H1 (cell line): ENCODE measurements around the gene MYORG. TPM values are rescaled to one million over a fixed set of nuclear protein-coding genes. Genes with fewer than 3 reads are reported as not detected.
"Not testable (repeated sequence)": the region's sequence is repeated elsewhere in the genome, so short reads cannot be mapped to it uniquely, and the experiment has no call there.

Source experiments
- CTCF ChIA-PET: fragments of 300-600 bp; sonication (Branson Sonifier 250); formaldehyde crosslinking; loops from one replicate; lab custom pipeline; 2021; ENCODE audit not compliant: partially characterized antibody; lab: Charles Lee
- POLR2A ChIA-PET: fragments of 300-600 bp; sonication (Branson Sonifier 250); formaldehyde crosslinking; loops from one replicate; lab custom pipeline; 2021; ENCODE audit warnings: inconsistent platforms; ENCODE audit not compliant: partially characterized antibody; lab: Charles Lee
- DNase-seq, 2 experiments: peaks; one replicate each; pipeline versions ENCODE4 v3.0.0 to v3.0.0-alpha.2; 2010 to 2022; ENCODE audit warnings: low spot score in 2 of 2, low read depth in 1 of 2, mixed read lengths in 1 of 2
- FAIRE-seq: peaks from 2 replicates; lab custom pipeline; 2011; peaks lifted over from hg19 to GRCh38; lab: Jason Lieb, UNC
- H2AFZ ChIP-seq: 2 replicates; pipeline ENCODE4 v1.8.1; 2012; ENCODE audit warnings: low read length, inconsistent platforms
- H2AK5ac ChIP-seq: 2 replicates; pipeline ENCODE4 v1.6.1; 2013; ENCODE audit warnings: low read depth, low read length
- H2BK120ac ChIP-seq: replicated peaks from 2 replicates; pipeline ENCODE3; 2013; ENCODE audit warnings: low read depth, low read length, inconsistent platforms
- H2BK12ac ChIP-seq: 2 replicates; pipeline ENCODE4 v1.6.1; 2013; ENCODE audit warnings: low read depth, low read length
- H2BK15ac ChIP-seq: 2 replicates; pipeline ENCODE4 v1.6.1; 2013; ENCODE audit warnings: low read length
- H2BK20ac ChIP-seq: 2 replicates; pipeline ENCODE4 v1.6.1; 2013; ENCODE audit warnings: low read length
- H2BK5ac ChIP-seq: 2 replicates; pipeline ENCODE4 v1.6.1; 2013; ENCODE audit warnings: low read depth, low read length
- H3K14ac ChIP-seq: 2 replicates; pipeline ENCODE4 v1.6.1; 2013; ENCODE audit warnings: inconsistent platforms; ENCODE audit not compliant: insufficient read length
- H3K18ac ChIP-seq: 2 replicates; pipeline ENCODE4 v1.6.1; 2013; ENCODE audit warnings: low read length; ENCODE audit errors: extremely low read depth
- H3K23ac ChIP-seq: 2 replicates; pipeline ENCODE4 v1.6.1; 2013; ENCODE audit warnings: inconsistent platforms; ENCODE audit not compliant: insufficient read length
- H3K23me2 ChIP-seq: 2 replicates; pipeline ENCODE4 v1.6.1; 2013; ENCODE audit warnings: low read depth, low read length
- H3K27ac ChIP-seq: 2 replicates; pipeline ENCODE4 v1.6.1; 2011; ENCODE audit warnings: low read depth, low read length, inconsistent platforms
- H3K27me3 ChIP-seq, 4 experiments: replicated peaks in 1 of 4; 1 replicate in 1 of 4; 2 replicates in 3 of 4; pipeline versions ENCODE4 v1.6.1 to v1.8.1; 2011 to 2013; ENCODE audit warnings: low read length in 3 of 4, mild to moderate bottlenecking in 3 of 4, inconsistent platforms in 2 of 4, mixed read lengths in 2 of 4, moderate library complexity in 1 of 4; ENCODE audit not compliant: control insufficient read depth in 3 of 4, insufficient read depth in 3 of 4; ENCODE audit errors: extremely low read depth in 1 of 4
- H3K36me3 ChIP-seq, 4 experiments: 2 replicates each; pipeline versions ENCODE4 v1.6.1 to v1.8.1; 2011 to 2013; ENCODE audit warnings: mild to moderate bottlenecking in 4 of 4, low read length in 3 of 4, moderate library complexity in 2 of 4, control low read depth in 1 of 4, inconsistent platforms in 1 of 4; ENCODE audit not compliant: insufficient read depth in 4 of 4, control insufficient read depth in 2 of 4
- H3K4ac ChIP-seq: replicated peaks from 2 replicates; pipeline ENCODE3; 2013; ENCODE audit warnings: low read length, low read depth, mixed read lengths, inconsistent platforms; ENCODE audit not compliant: insufficient read length
- H3K4me1 ChIP-seq, 4 experiments: replicated peaks in 1 of 4; 1 replicate in 1 of 4; 2 replicates in 3 of 4; pipeline versions ENCODE4 v1.6.1 to v1.8.1; 2011 to 2013; ENCODE audit warnings: low read length in 3 of 4, inconsistent platforms in 2 of 4, mixed read lengths in 1 of 4; ENCODE audit not compliant: insufficient read depth in 4 of 4, control insufficient read depth in 3 of 4
- H3K4me2 ChIP-seq, 2 experiments: 2 replicates each; pipeline versions ENCODE4 v1.6.1 to v1.8.1; 2011 to 2013; ENCODE audit warnings: low read depth in 2 of 2, low read length in 2 of 2, control low read depth in 1 of 2, inconsistent platforms in 1 of 2, mild to moderate bottlenecking in 1 of 2; ENCODE audit not compliant: insufficient read depth in 1 of 2
- H3K4me3 ChIP-seq, 4 experiments: fragments of 200-600, 300-600 bp in 1 of 4; sonication (generic), shearing (Covaris generic), sonication (Bioruptor Twin) in 1 of 4; 2 replicates each; pipeline versions ENCODE4 v1.5.1 to v1.8.1; 2011 to 2016; ENCODE audit warnings: low read length in 4 of 4, low read depth in 3 of 4, control low read depth in 2 of 4, inconsistent platforms in 2 of 4, mild to moderate bottlenecking in 2 of 4, mixed read lengths in 1 of 4, moderate library complexity in 1 of 4; ENCODE audit not compliant: insufficient read depth in 2 of 4; ENCODE audit errors: extremely low read depth in 1 of 4
- H3K56ac ChIP-seq: replicated peaks from 2 replicates; pipeline ENCODE3; 2013; ENCODE audit warnings: low read depth, mild to moderate bottlenecking, mixed read lengths, low read length, inconsistent platforms; ENCODE audit not compliant: insufficient read length
- H3K79me1 ChIP-seq: 2 replicates; pipeline ENCODE4 v1.6.1; 2013; ENCODE audit warnings: low read depth, low read length, control low read depth
- H3K79me2 ChIP-seq, 2 experiments: 2 replicates each; pipeline versions ENCODE4 v1.6.1 to v1.8.1; 2012 to 2013; ENCODE audit warnings: low read length in 2 of 2, mild to moderate bottlenecking in 2 of 2, inconsistent platforms in 1 of 2; ENCODE audit not compliant: insufficient read depth in 2 of 2, control insufficient read depth in 1 of 2
- H3K9ac ChIP-seq, 4 experiments: replicated peaks in 1 of 4; 1 replicate in 1 of 4; 2 replicates in 3 of 4; pipeline versions ENCODE4 v1.6.1 to v1.8.1; 2011 to 2013; ENCODE audit warnings: low read depth in 3 of 4, low read length in 3 of 4, control low read depth in 2 of 4, mild to moderate bottlenecking in 2 of 4, moderate library complexity in 2 of 4, inconsistent platforms in 1 of 4; ENCODE audit errors: extremely low read depth in 1 of 4
- H3K9me3 ChIP-seq, 2 experiments: 2 replicates each; pipeline versions ENCODE4 v1.6.1 to v1.8.1; 2012 to 2013; ENCODE audit warnings: mild to moderate bottlenecking in 2 of 2, moderate library complexity in 2 of 2, control low read depth in 1 of 2, inconsistent platforms in 1 of 2, low read depth in 1 of 2, low read length in 1 of 2, mixed read lengths in 1 of 2; ENCODE audit not compliant: insufficient read depth in 2 of 2
- H4K20me1 ChIP-seq, 2 experiments: replicated peaks in 1 of 2; 2 replicates each; pipeline versions ENCODE3 to v1.8.1; 2011 to 2013; ENCODE audit warnings: inconsistent platforms in 2 of 2, low read length in 2 of 2, mild to moderate bottlenecking in 1 of 2; ENCODE audit not compliant: insufficient read depth in 2 of 2, control insufficient read depth in 1 of 2
- H4K5ac ChIP-seq: 2 replicates; pipeline ENCODE4 v1.6.1; 2013; ENCODE audit warnings: low read length, low read depth, mixed read lengths, inconsistent platforms; ENCODE audit not compliant: insufficient read length
- H4K8ac ChIP-seq: 2 replicates; pipeline ENCODE4 v1.8.0; 2013; ENCODE audit warnings: mild to moderate bottlenecking, moderate library complexity, low read length, inconsistent platforms; ENCODE audit not compliant: insufficient read depth; ENCODE audit errors: extremely low read depth
- H4K91ac ChIP-seq: replicated peaks from 2 replicates; pipeline ENCODE3; 2013; ENCODE audit warnings: low read length, mixed read lengths, inconsistent platforms; ENCODE audit not compliant: insufficient read length
- WGBS, 2 experiments: shearing (Covaris generic) in 1 of 2; methylation state at CpG; one replicate each; pipeline versions ENCODE4 v1.1.6 to v1.1.7; 2013 to 2015; ENCODE audit warnings: low lambda C conversion rate in 2 of 2, mixed read lengths in 2 of 2, inconsistent platforms in 1 of 2, low coverage in 1 of 2, missing lambda C conversion rate in 1 of 2; ENCODE audit not compliant: insufficient replicate concordance in 2 of 2, insufficient coverage in 1 of 2, insufficient read length in 1 of 2; ENCODE audit errors: extremely low coverage in 1 of 2, missing lambda C conversion rate in 1 of 2; 5-methylcytosine and 5-hydroxymethylcytosine counted together
- polyA plus RNA-seq, 7 experiments: library from polyadenylated mRNA; depleted of rRNA in 3 of 7; stranded (reverse) in 5 of 7; unstranded in 2 of 7; fragments of >200 nt in 5 of 7; fragments of 200-250 nt in 2 of 7; gene quantifications; 1 replicate in 5 of 7; 2 replicates in 1 of 7; 4 replicates in 1 of 7; pipeline versions ENCODE4 v1.2.1 to v1.2.3, GENCODE V29; 2011 to 2013; ENCODE audit warnings: missing spikeins in 2 of 7, mixed read lengths in 2 of 7
- total RNA-seq: library from RNA; stranded (reverse); fragmentation: NEBNext Ultra II Directional; extraction: Animal tissue kit (Norgen Biotek cat#: 25700); gene quantifications from 2 replicates; pipeline ENCODE4 v1.2.1, GENCODE V29; 2021

MYORG gene
- total and polyA plus RNA-seq, 2 of the 8 experiments (the other 6 are each of a cell fraction or from before 2014, with no cell fraction given): 1.2 to 5.9 TPM

GRCh38 chr9:34367751-34368410, 8.8 kb downstream of the MYORG start:
- H4K8ac ChIP-seq, H2BK15ac ChIP-seq, H3K4me3 ChIP-seq, H3K23me2 ChIP-seq, H2BK12ac ChIP-seq, H4K20me1 ChIP-seq, H2AK5ac ChIP-seq, H4K5ac ChIP-seq, H3K27ac ChIP-seq, H3K27me3 ChIP-seq, H2AFZ ChIP-seq, H4K91ac ChIP-seq, H3K79me2 ChIP-seq, H3K9me3 ChIP-seq, H3K18ac ChIP-seq, H3K36me3 ChIP-seq, H3K23ac ChIP-seq, H3K4ac ChIP-seq, DNase-seq, H2BK120ac ChIP-seq, H3K4me2 ChIP-seq, FAIRE-seq, H3K9ac ChIP-seq, H2BK5ac ChIP-seq, POLR2A ChIA-PET, H3K79me1 ChIP-seq, H2BK20ac ChIP-seq, H3K56ac ChIP-seq, H3K14ac ChIP-seq: not testable (repeated sequence)
- WGBS, 2 experiments: 81% methylated on average over 3 of the region's 3 CpGs; no CpG with 5 or more reads in 1 of the 2 experiments
- CTCF ChIA-PET: interaction anchor here (10.6 to 19.4 kb wide), 2 partner anchors 9 to 30 kb away, joined by 83 to 350 read pairs; partner anchors contain the start of gene MYORG
- H3K4me1 ChIP-seq: peaks cover 7 to 18% (median 10%) of the 10 kb centered on the region in 4 experiments; a peak in 6 of 7 replicates
